ENCODE measurements around the gene BEX4.
"Not testable (repeated sequence)": the region's sequence is repeated elsewhere in the genome, so short reads cannot be mapped to it uniquely, and the experiment has no call there.

Gene BEX4, protein sequence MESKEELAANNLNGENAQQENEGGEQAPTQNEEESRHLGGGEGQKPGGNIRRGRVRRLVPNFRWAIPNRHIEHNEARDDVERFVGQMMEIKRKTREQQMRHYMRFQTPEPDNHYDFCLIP

DNA sequence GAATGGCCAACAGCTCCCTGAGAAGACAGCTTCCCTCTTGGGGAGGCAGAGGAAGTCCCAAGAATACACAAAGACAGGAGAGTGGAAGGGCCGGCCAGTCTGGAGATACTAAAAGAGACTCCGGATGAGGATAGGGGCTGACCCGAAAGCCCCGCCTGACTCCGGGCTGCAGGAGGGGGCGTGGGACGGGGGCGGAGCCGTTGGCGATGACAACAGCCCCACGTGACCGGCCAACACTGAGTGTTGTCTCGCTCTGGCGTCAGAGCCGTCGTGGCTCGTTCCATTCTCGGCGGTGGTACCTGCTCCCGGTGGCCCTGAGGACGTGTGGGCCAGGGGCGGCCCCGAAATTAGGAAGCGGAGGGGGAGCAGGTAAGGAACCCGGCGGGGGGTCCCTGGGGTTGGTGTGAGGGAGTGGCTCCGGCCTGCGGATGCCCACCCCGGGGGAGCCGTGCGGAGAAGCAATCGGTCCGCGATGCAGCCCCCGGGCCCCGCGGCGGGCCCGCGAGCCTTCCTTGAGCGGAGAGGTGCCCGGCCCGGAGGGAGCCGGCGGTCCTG, at the start of gene BEX4:
BEX4 (plus strand) TSS at position 239 of the 555 bp plus-strand sequence. CDS start 1,046 bp downstream, outside the sequence.
- DNase-seq: peak; percentile 90

DNA sequence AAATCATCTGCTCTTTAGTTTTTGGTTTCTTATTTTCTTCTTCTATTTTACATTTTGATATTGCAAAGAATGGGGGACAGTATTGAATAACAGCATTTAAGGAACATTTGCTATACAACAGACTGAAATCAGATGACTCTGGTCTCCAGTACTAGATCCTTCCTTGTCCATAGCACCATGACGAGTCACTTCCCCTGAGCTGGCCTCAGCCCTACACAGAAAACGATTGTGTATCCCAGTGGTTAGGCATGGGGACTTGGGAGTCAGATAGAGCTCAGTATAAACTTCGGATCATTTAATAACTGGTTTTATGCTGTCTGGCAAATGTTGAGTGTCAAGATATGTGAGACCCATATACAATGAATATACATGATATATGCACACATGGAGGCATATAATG, 44.7 kb upstream of the BEX4 start:
- peak; percentile 8 for DNase-seq

DNA sequence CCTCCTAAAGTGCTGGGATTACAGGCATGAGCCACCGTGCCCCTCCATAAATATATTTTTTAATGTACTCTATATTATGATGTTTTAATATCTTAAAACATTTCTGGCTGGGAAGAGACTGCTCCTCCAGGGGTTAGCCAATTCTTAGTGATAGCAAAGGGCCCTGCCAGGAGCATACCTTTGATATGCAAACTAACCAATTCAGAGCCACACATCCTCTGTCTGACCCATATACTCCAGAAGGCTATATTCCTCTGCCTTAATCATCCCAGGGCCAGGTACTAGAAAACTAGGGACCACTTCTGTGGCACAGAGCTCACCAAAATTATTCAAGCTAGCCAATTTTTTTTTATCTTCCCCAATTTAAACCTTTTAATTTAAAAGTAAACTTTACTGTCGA, 43.6 kb upstream of the BEX4 start:
- no peak for DNase-seq

DNA sequence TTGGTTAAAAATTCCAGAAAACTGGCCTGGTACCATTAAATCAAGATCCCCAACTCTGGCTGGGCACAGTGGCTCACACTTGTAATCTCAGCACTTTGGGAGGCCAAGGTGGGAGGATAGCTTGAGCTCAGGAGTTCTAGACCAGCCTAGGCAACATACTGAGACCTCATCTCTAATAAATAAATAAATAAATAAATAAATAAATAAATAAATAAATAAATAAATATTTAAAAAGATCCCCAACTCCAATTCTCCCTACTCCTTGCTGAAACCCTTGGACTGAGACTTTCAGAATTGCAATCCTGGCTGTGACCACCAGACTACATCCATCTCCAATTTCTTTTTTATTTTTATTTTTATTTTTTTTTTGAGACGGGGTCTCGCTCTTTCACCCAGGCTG, 39.7 kb upstream of the BEX4 start:
- DNase-seq: not testable (repeated sequence)

DNA sequence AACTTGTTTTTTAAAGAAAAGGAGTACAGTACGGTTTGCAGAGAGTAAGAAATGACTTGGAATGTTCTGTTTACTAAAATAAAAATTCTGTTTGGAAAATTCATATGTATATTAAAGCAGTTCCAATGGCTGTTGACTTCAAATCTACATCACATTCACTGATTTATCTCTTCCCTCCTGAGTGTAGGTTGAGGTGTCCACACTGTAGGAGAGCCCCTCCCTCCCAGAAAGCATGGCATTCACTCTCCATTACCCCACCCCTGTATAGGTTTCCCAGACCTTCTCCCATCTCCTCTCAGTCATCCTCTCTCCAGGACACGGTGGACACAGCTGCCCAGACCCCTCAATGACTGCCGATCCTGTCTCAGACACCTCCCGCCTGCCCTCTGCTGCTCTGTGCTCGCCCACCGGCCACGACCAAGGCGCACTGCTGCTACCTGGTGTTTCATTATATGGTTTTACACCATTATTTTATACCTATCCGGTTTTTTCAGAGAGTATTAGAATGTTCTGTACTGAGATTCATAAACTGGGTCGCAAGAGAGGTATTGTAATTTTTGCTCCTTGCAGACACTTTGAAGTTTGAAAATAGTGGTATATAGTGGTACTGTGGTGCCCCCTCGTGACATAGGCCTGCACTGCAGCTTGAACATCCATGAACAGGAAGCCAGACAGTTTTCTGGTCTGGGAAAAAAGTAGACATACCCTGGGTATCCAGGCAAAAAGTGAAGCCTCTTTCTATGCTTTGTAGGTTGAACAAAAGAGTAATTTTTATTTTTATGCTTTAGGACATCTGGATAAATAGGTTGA, 38.8 kb upstream of the BEX4 start:
- DNase-seq: peak; percentile 72

DNA sequence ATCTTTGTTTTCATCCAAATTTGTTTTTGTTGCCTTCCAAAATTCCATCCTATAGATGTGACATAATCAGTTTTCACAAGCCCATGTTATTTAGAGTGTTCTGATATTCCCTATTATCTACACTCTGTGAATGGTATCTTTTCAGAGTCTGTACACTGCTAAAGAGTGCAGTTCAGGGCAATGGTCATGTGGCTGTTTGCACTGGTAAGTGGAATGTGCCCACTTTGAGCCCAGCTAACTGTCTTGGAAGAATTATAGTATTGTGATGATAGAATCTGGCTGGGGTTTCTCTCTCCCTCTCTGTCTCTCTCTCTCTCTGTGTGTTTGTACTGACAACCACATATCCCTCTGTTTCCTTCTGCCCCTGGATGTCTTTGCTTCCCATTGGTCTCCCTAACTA, 37.4 kb upstream of the BEX4 start:
- DNase-seq: no peak

DNA sequence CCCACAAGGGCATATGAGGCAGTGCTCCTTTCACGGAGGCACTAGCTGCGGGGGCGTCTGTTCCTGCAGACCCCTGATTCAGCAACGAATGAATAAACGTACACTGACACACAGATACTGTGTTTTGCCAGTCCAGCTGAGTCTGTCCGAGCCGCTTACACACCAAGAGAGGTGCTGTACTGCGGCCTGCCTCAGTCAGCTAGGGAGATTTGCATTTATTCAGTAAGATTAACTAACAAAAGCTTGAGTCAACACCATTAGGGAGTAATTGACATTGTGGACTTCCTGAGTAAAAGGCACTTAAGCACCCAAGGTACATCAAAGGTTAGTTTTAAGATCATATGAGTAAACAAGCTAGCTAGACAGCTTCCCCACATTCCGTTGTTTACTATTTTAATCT, 31.0 kb upstream of the BEX4 start:
- DNase-seq: peak; percentile 50

DNA sequence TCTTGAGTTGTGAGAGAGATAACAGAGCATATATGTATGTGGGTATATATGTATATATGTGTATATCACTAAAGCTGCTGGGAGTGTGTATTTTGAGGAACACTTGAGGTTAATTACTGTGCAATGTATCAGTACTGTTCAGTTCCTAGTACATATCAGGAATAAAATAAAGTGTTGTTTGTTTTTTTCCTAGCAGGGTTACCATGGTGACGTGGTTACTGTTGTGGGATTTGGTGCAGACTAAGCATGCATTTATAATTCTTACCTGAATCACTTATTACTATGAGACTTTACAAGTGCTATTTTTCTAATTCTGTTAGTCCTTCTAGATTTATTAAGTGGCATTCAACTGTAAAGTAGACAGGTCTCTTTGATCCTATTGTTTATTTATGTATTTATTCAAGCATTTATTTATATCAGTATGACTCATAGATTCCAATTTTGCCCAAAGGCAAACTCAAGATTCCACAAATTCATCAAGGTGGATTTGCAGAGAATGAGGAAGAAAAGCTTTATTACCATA, 26.9 kb upstream of the BEX4 start:
- DNase-seq: peak; percentile 71

DNA sequence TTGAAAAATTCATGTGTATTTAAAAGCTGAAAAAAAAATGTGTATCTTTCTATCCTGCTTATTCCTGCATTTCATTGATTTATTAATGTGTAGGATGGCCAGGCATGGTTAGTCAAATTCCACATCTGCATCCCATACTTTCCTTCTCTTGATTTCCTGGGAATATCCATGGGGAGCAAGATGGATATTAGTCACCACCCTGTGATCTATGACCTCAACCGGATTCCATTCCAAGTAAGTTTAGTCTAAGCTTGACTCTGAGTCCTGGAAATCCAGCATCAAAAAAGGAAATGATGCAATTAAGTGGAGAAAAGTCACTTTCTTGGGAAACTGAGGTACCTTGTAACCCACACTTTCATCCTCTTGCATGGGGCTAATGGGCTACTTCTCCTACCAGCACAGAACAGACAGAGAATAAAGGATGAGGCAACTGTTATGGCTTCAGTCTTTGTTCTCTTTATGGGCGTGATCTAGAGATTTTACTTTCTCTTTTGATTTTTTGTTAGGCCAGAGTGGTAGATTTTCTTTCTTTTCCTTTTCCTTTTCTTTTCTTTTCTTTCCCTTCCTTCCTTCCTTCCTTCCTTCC, 17.1 kb upstream of the BEX4 start:
- peak; percentile 2 for DNase-seq

DNA sequence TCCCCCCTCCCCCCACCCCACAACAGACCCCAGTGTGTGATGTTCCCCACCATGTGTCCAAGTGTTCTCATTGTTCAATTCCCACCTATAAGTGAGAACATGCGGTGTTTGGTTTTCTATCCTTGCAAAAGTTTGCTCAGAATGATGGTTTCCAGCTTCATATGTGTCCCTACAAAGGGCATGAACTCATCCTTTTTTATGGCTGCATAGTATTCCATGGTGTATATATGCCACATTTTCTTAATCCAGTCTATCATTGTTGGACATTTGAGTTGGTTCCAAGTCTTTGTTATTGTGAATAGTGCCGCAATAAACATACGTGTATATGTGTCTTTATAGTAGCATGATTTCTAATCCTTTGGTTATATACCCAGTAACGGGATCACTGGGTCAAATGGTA, 16.2 kb upstream of the BEX4 start:
- not testable (repeated sequence) for DNase-seq

DNA sequence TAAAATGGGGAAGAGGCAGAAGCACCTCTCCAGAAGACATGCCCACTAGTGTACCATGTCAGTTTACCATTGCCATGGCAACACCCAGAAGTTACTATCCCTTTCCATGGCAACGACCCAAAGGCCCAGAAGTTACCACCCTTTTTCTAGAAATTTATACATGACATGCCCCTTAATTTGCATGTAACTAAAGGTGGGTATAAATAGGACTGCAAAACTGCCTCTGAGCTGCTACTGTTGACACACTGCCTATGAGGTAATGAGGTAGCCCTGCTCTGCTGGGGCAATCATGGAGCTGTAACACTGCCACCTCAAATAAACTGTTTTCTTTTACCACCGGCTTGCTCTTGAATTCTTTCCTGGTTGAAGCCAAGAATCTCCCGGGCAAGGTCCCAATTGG, 13.9 kb upstream of the BEX4 start:
- peak; percentile 22 for DNase-seq

DNA sequence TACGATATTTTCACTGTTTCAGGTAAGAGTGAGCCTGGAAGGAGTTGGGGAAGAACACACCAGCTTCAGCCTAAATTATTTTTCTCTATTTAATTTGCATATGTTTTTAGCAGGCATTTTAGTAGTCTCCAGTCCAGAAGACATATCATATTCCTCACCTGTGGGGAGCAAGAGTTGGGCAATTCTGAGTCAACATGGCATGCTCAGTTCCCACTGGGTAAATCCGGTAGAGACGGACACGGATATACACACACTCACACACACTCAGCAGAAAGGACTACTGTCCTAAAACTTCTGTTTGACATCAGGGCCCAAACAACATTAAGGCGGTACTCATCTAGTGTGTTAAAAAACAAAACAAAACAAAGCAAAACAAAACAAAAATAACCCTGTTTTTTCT, 4.9 kb upstream of the BEX4 start:
- DNase-seq: no peak

DNA sequence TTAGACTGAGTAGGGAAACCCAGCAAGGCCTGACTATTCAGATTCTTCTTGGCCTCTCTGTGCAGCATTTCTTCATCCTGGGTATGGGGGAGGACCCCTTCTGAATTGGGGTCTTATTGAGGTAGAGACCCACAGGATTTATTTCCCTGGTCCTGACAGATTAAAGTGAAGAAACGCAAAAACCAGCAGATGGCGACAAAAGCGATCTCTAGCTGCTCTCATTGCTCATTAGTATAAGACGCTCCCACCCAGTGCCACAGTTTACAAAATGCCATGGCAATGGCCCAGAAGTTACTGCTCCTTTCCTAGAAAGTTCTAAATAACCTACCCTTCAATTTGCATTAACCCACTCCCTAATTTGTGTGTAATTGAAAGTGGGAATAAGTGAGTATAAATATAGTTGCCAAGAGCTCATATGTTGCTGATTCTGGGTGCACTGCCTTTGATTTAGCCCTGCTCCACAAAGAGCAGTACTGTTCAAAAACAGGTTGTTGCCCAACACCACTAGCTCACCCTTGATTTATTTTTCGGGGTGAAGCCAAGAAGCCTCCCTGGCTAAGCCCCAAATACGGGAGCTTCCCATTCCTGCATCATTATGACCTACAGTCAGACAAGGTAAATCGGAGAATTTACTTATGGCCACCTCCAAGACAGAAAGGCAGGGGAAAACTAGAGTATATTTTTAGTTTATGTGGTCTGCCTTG, 3.7 kb upstream of the BEX4 start:
- DNase-seq: peak; percentile 65

DNA sequence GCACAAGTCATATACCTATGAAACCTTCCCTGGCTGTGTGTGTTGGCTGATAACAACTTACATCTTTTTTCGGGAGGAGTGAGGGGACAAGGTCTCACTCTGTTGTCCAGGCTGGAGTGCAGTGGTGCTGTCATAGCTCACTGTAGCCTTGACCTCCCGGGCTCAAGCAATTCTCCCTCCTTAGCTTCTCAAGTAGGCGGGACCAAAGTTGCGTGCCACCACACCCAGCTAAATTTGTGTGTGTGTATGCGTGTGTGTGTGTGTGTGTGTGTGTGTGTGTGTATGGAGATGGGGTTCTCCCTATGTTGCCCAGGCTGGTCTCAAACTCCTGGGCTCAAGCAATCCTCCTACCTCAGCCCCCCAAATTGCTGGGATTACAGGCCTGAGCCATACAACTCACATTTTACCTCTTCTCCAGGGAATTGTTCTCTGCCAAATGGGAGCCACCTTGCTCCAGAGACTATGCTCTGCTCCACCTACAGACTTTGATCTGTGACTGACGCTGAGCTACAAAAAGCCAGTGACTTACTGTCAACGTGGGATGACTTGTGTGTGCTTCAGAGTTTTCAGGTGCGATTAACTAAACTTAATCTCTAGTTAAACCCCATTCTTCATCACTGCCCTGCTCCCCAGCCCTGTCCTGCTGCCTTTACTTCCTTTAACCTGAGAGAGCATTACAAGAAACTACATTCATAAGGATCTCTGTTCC, 2.0 kb upstream of the BEX4 start:
- DNase-seq: no peak

DNA sequence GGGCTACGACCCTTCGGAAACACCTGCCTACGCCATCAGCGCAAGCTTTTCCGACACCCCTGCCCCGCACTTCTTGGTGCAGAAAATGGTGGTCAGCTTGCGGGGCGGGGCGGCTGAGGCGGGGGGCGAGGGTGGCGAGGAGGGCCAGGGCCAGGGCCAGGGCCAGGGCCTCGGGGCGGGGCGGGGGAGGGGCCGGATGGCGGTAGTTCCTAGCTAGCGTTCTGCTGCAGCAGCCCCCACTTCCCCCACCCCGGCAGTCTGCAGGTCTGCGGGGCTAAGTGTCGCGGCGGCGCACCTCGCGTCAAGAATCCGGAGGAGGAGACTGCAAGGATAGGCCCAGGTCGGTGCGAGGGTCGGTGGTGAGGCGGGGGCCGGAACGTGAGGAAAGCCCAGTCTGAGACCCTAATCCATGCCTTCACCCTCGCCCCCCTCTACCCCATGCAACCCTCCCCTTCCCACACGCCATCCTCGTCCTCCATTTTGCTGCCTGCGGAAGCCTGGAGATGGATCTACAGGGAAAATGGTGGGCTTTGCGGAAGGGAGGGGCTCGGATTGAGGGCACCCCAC, 600 bp downstream of the BEX4 start:
- DNase-seq: peak; percentile 50

DNA sequence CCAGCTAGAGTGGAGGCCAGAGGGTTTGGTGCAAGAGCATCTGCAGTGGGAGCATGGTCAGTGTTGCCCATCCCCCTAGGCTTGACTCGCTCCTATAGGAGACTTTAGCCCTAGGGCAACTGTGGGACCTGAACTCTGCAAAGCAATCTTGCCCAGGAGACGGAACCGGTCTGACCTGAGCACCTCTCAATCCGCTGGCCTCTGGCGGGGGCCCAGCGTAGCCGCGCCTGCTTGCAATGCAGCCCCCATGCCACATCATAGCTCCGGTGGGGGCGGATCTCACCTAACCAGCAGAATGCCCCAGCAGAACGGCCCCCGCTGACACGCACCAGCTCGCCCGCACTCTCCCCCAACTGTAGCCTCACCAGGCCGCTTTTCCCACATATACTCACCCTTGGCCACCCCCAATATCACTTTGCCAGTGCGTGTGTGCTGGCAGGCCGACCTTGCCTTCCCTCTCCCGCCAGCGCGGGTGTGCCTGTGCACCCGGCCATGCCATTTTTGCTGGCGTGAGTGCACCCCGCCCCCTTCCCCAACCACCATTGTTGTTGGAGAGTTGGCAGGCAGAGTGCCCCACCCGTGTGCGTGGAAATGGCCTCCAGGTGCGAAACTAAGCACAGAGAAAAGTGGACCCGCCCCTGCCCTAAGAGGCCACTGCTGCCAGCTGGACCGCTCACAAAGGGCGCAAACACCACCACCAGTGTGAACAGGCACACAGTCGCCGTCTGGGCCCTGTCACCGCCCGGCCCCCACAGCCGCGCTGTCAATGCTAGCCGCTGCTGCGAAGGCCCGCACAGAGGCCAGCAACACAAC, 5.8 kb downstream of the BEX4 start:
- DNase-seq: no peak

DNA sequence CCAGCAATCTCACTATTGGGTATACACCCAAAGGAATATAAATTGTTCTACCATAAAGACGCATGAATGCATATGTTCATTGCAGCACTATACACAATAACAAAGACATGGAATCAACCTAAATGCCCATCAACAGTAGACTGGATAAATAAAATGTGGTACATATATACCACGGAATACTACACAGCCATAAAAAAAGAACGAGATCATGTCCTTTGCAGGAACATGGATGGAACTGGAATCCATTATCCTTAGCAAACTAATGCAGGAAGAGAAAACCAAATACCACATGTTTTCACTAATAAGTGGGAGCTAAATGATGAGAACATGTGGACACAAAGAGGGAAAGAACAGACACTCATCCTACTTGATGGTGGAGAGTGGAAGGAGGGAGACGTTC, 11.0 kb downstream of the BEX4 start:
- not testable (repeated sequence) for DNase-seq

DNA sequence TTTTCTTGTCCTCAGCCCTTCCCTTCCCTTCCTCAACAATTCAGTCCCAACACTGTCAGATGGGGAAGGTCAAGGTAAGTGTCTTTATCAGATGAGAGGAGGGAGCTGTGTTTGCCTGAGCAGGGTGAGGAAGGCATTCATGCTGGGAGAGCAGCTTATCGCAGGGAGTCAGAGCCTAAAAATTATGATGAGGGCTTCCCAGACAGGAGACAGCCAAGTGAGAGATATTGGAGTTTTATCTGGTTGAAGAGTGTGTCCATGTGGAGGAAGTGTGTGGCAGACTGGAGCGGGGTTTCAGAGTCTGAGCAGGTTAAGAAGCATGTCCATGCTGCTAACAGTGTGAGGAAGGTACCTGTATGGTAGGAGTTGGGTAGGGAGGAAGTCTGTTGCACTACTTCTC, 18.4 kb downstream of the BEX4 start:
- no peak for DNase-seq

DNA sequence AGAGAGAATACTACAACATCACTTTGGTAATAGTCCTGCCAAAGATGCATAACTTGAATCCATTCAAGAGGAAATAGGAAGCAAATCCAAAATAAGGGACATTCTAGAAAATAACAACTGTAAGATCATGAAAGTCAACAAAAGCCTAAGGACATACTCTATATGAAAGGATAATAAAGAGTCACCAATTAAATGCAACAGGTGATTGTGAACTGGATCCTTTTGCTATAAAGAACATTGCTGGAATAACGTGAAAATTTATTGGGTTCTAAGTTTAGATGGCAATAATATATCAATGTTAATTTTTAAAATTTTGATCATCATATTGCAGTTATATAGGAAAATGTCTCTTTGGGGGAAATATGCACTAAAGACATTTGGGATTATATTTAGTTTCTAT, 20.0 kb downstream of the BEX4 start:
- no peak for DNase-seq

DNA sequence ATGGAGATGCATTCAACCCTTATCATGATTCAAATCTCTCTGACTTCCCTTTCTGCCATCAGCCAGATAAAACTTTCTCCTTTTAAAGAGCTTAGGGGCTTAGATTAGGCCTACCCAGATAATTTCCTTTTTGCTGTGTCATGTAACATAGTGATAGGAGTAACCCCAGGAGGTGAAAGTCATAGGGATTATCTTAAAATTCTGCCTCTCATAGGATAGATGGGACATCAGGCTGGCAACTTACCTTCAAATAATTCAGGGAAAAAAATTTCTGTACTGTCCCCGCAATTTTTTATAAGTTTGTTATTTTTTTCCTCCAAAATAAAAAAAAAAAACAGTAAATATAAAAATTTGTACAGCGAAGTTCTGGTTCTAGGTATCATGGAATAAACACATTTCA, 20.7 kb downstream of the BEX4 start:
- not testable (repeated sequence) for DNase-seq

DNA sequence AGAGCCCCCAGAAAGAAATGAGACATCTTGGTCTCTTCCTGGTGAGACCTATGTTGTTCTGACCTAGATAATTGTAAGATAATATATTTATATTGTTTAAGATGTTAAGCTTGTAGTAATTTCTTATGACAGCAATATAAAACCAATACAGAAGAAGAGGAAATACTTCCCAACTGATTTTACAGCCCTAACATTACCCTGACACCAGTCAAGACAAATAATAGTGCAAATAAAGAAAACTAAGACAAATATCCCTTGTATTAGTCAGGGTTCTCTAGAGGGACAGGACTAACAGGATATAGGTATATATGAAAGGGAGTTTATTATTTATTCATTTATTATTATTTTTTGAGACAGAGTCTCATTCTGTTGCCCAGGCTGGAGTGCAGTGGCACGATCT, 21.4 kb downstream of the BEX4 start:
- DNase-seq: no peak

Data from DMS53 (cell line).